Activated CD4-positive, alpha-beta memory T cell treated with anti-CD3 and anti-CD28 coated beads for 36 hours (primary cell): ENCODE data around the gene NPHP4. TPM values are rescaled to one million over a fixed set of nuclear protein-coding genes. Genes with fewer than 3 reads are reported as not detected.
"Not testable (repeated sequence)": the region's sequence is repeated elsewhere in the genome, so short reads cannot be mapped to it uniquely, and the experiment has no call there.

ENCODE experiments used
- CTCF ChIA-PET: fragments of 350-600 bp; sonication (Branson Sonifier 250); formaldehyde crosslinking; loops from one replicate; lab custom pipeline; 2021; ENCODE audit warnings: antibody characterized with exemption, inconsistent platforms; lab: Charles Lee
- POLR2A ChIA-PET: fragments of 350-600 bp; sonication (Branson Sonifier 250); formaldehyde crosslinking; loops from one replicate; lab custom pipeline; 2021; ENCODE audit warnings: antibody characterized with exemption; lab: Charles Lee
- DNase-seq: peaks from one replicate; pipeline ENCODE4 v3.0.0-alpha.2; 2020
- H3K27ac Mint-ChIP-seq: one replicate; pipeline ENCODE4 v1.8.0; 2021; ENCODE audit warnings: mixed read lengths
- H3K27me3 Mint-ChIP-seq: one replicate; pipeline ENCODE4 v1.8.0; 2021; ENCODE audit warnings: mixed read lengths
- H3K36me3 Mint-ChIP-seq: one replicate; pipeline ENCODE4 v1.8.0; 2021; ENCODE audit warnings: mixed read lengths
- H3K4me1 Mint-ChIP-seq: one replicate; pipeline ENCODE4 v1.8.0; 2021; ENCODE audit warnings: low read depth, mixed read lengths
- H3K4me3 Mint-ChIP-seq: one replicate; pipeline ENCODE4 v1.8.0; 2021; ENCODE audit warnings: mild to moderate bottlenecking, mixed read lengths
- H3K9me3 Mint-ChIP-seq: one replicate; pipeline ENCODE4 v1.8.0; 2021; ENCODE audit warnings: mixed read lengths
- intact Hi-C: fragments of 100-400 bp; cut with micrococcal nuclease; formaldehyde crosslinking; loops from one replicate; pipeline ENCODE4 v1.15.1; 2023
- total RNA-seq, 2 experiments: library from RNA; stranded (reverse); gene quantifications; one replicate each; pipeline ENCODE4 v1.2.3, GENCODE V29; 2021

Gene NPHP4
- total RNA-seq, 2 experiments from 2014 or later = 14.0 to 14.6 TPM

DNA sequence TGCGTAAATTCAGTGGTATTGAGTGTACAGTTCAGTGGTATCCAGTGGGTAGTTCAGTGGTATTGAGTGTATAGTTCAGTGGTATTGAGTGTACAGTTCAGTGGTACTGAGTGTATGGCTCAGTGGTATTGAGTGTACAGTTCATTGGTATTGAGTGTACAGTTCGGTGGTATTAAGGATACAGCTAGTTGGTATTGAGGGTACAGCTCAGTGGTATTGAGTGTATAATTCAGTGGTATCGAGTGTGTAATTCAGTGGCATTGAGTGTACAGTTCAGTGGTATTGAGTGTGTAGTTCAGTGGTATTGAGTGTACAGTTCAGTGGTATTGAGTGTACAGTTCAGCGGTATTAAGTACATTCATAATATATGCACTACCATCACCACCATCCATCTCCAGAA lies 30.0 kb upstream of the NPHP4 start:
- intact Hi-C loops = loop anchor here (10.0 kb wide), 1 partner anchor 763 kb away; the partner anchor contains the start of gene CAMTA1
- Mint-ChIP-seq H3K9me3 (no peaks in the 10 kb centered on the region), H3K27ac (no peak overlapping the region), H3K27me3 (no peaks in the 10 kb centered on the region), H3K4me3 (no peak overlapping the region), H3K4me1 (peaks cover 8% of the 10 kb centered on the region), H3K36me3 (peaks cover 2% of the 10 kb centered on the region)
- POLR2A ChIA-PET = no interaction called here
- DNase-seq = no peak
- CTCF ChIA-PET = no interaction called here

DNA sequence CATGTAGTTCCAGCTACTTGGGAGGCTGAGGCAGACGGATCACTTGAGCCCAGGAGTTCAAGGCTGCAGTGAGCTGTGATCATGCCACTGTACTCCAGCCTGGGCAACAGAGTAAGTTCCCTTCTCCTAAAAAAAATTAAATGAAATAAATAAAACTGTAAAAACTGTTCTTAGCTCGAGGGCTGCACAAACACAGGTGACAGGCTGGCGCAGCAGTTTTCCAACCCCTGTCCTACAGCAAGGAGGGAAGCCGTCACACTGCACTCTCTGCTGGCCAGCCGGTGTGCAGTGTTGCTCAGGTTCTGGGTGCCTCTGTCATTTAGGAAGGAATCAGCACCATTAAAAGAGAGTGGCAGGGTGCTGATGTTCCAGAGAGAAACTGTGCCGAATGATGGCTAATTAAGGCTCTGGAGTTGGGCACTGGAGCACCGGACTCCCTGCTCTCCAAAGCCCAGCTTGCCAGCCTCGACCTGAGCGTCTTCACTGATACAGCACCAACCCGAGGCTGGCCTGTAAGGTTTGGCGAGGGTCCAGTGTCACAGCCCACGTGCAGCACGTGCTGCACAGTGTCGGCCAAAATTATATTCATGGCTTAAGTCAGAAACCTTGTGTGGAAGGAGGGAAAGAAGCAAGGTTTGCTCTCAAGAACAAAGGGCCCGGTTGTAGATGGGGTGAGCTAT lies 27.1 kb upstream of the NPHP4 start:
- CTCF ChIA-PET = interaction anchor here (0.8 kb wide), 1 partner anchor 22 kb away, joined by 3 read pairs; no protein-coding TSS in a partner anchor
- POLR2A ChIA-PET = no interaction called here
- peaks cover 2% of the 10 kb centered on the region for H3K36me3 Mint-ChIP-seq
- no peaks in the 10 kb centered on the region for H3K4me1 Mint-ChIP-seq
- H3K9me3 Mint-ChIP-seq = no peaks in the 10 kb centered on the region
- DNase-seq = no peak
- no peaks in the 10 kb centered on the region for H3K27me3 Mint-ChIP-seq
- H3K4me3 Mint-ChIP-seq = no peak overlapping the region
- H3K27ac Mint-ChIP-seq = no peak overlapping the region
- intact Hi-C loops = no loop called here

DNA sequence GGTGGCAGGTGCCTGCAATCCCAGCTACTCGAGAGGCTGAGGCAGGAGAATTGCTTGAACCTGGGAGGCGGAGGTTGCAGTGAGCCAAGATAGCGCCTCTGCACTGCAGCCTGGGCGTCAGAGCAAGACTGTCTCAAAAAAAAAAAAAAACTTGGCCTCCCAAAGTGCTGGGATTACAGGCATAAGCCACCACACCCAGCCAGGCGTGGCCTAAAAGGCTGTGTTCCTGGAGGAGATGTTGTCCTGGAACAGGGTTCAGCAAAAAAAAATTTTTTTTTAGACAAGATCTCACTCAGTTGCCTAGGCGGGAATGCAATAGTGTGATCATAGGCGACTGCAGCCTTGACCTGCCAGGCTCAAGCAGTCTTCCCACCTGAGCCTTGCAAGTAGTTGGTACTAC lies 25.4 kb upstream of the NPHP4 start:
- H3K36me3 Mint-ChIP-seq, intact Hi-C loops, CTCF ChIA-PET, H3K4me1 Mint-ChIP-seq, H3K27ac Mint-ChIP-seq, H3K9me3 Mint-ChIP-seq, H3K4me3 Mint-ChIP-seq, DNase-seq, POLR2A ChIA-PET, H3K27me3 Mint-ChIP-seq: not testable (repeated sequence)

DNA sequence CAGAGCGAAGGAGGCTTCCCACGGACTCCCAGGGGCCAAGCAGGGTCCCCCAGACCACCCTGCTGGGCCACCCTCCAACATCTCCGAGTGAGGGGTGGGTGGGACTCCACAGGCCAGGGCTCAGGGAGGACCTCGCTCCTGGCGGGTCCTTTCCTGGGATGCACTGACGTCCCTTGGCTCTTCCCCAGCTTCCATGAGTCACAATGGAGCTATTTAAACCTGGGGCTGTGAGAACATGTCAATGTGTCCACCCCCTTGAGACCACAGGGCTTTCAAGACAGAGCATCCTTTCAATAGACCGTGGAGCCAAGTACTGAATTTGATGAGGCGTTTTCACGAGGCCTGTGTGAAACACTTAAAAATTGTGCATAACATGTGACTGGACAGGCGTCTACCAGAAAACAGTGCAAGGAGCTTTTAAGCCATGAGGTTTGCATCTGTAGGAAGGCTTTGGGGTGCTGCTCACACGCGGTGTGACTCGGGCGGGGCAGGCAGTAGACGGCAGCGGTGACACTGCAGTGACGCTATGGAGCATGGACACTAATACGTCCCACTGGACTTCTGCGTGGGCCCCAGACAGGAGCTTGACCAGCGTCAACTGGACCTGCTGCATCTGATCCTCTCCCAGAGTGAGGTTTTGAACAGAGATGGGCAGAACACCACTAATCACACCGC lies 24.1 kb upstream of the NPHP4 start:
- no peak for DNase-seq
- ChIA-PET CTCF (no interaction called here), POLR2A (interaction anchor here (1.6 kb wide), 1 partner anchor 10 kb away, joined by 5 read pairs; no protein-coding TSS in a partner anchor)
- Mint-ChIP-seq H3K4me3 (no peak overlapping the region), H3K36me3 (peaks cover 2% of the 10 kb centered on the region), H3K9me3 (no peaks in the 10 kb centered on the region), H3K27me3 (no peaks in the 10 kb centered on the region), H3K4me1 (no peaks in the 10 kb centered on the region), H3K27ac (no peak overlapping the region)
- intact Hi-C loops = no loop called here

DNA sequence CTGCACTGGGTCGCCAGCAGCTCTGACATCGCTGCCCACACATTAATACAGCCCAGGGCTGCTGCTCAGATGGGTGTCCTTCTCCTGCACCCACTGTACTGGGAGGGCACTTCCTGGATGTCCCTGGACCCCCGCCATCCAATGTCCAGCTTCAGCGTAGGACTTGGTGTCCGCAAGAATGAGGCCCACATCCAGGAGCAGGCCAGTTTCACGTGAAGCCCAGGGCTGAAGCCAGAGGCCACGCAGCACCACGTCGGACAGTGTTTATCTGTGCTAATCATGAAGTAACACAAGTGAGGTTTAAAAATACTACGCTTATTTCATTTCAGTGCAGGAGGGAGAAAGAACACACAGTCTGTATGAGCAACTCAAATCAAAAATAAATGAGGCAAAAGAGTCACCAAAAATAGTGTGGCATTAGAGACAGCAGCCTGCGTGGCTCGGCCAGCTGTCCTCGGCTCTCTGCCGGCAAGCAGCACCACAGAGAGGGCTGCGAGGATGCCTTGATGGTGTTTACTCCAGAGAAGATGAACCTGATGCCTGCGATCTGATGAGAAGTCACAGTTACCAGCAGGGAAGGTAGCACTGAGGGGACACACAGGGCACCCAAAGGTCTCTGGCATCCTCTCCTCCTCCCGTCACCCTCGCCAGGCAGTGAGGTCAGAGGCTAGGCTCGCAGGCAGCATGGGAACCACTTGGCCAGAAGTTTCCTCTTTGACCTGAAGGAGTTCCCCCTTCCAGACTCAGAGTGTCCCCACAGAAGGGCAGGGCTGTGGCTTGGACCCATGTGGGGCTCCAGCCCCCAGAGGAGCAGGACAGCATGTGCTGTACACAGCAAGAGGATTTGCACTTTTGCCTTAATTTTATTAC lies 22.1 kb upstream of the NPHP4 start:
- Mint-ChIP-seq H3K4me3 (no peak overlapping the region), H3K36me3 (no peaks in the 10 kb centered on the region), H3K9me3 (no peaks in the 10 kb centered on the region), H3K27ac (no peak overlapping the region), H3K4me1 (peaks cover 3% of the 10 kb centered on the region), H3K27me3 (no peaks in the 10 kb centered on the region)
- DNase-seq = no peak
- intact Hi-C loops = no loop called here
- ChIA-PET CTCF (no interaction called here), POLR2A (no interaction called here)

DNA sequence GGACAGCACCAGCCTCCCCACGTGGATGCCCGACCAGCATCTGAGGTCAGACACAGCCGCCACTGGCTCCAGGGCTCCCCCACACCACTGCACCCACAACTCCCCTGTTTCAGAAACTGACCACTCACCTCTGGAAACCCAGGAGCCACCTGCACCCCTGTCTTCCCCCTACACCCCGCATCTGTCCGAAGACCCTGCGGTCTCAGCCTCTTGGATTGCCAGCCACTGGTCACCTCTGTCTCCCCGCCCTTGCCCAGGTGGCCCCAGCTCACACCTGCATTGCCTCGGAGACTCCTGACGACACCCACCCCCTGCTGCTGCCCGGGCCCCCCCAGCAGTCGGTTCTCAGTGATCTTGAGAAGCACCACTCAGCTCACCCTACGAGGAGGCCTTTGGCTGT lies 21.3 kb upstream of the NPHP4 start:
- ChIA-PET POLR2A (no interaction called here), CTCF (no interaction called here)
- no peak for DNase-seq
- Mint-ChIP-seq H3K27me3 (no peaks in the 10 kb centered on the region), H3K9me3 (no peaks in the 10 kb centered on the region), H3K36me3 (no peaks in the 10 kb centered on the region), H3K4me3 (no peak overlapping the region), H3K27ac (no peak overlapping the region), H3K4me1 (peaks cover 3% of the 10 kb centered on the region)
- intact Hi-C loops = no loop called here

DNA sequence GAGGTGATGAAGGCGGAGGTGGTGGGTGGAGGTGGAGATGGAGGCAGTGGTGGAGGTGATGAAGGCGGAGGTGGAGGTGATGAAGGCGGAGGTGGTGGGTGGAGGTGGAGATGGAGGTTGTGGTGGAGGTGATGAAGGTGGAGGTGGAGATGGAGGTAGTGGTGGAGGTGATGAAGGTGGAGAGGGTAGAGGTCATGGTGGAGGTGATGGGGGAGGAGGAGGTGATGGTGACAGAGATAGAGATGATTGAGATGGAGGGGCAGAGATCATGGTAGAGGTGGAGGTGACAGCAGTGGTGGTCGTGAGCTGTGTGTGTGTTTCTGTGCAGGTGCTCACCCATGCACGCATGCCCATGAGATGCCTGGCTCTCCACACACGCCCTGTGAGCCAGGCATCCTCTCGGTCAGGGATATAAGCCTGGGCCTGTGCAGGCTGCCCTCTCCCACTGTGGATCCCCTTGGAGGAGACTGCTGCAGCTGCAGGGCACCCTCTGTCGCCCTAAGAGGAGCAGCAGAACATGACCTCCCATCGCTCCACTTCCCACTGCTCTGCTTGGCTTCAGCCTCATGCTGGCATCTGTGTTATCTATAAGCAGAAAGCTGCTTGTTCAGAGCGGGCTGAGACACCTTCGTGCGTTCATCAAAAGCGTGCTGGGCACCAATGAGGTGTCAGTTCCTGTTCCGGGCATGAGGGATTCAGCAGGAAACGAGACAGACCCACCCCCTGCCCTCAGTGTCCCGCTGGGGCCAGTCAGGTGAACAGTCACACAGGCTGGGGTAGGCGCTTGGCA lies 20.5 kb upstream of the NPHP4 start:
- no peaks in the 10 kb centered on the region for H3K9me3 Mint-ChIP-seq
- POLR2A ChIA-PET = no interaction called here
- no peaks in the 10 kb centered on the region for H3K27me3 Mint-ChIP-seq
- H3K4me1 Mint-ChIP-seq = peaks cover 3% of the 10 kb centered on the region
- no peaks in the 10 kb centered on the region for H3K36me3 Mint-ChIP-seq
- CTCF ChIA-PET = no interaction called here
- DNase-seq = no peak
- no peak overlapping the region for H3K4me3 Mint-ChIP-seq
- H3K27ac Mint-ChIP-seq = no peak overlapping the region
- intact Hi-C loops = no loop called here

DNA sequence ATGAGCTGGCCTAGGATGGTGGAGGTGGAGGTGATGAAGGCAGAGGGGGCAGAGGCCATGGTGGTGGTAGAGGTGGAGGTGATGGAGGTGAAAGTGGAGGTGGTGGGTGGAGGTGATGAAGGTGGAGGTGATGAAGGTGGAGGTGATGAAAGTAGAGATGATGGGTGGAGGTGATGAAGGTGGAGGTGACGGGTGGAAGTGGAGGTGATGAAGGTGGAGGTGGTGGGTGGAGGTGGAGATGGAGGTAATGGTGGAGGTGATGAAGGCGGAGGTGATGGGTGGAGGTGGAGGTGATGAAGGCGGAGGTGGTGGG lies 19.7 kb upstream of the NPHP4 start:
- Mint-ChIP-seq H3K27me3 (no peaks in the 10 kb centered on the region), H3K4me1 (peaks cover 5% of the 10 kb centered on the region), H3K4me3 (no peak overlapping the region), H3K9me3 (no peaks in the 10 kb centered on the region), H3K36me3 (no peaks in the 10 kb centered on the region), H3K27ac (no peak overlapping the region)
- POLR2A ChIA-PET = no interaction called here
- DNase-seq = no peak
- CTCF ChIA-PET = no interaction called here
- intact Hi-C loops = no loop called here

DNA sequence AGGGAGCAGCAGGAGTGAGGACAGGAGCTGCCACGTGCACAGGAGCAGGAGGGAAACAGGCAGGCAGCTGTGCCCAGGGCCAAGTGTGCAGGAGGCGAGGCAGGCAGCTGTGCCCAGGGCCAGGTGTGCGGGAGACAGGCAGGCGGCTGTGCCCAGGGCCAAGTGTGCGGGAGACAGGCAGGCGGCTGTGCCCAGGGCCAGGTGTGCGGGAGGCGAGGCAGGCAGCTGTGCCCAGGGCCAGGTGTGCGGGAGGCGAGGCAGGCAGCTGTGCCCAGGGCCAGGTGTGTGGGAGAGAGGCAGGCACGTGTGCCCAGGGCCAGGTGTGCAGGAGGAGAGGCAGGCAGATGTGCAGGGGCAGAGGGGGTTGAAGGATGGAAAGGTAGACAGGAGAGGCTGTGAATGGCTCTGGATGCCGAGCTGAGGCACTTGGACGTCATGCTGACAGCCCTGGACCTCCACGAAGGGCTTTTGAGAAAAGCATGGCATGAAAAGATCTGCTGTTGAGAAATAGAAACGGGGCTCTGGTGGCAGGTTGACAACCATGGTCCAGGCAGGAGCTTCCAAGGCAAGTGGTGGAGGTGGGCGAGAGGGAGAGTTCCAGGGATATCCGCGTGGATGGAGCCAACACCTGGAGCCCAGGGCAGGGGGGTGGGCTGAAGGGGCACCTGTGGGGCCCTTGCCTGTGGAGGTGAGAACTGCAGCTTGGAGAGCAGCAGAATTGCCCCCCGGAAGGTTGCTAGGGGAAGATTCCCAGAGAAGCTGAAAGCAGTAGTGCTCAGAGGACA lies 19.1 kb upstream of the NPHP4 start:
- Mint-ChIP-seq H3K9me3 (no peaks in the 10 kb centered on the region), H3K36me3 (no peaks in the 10 kb centered on the region), H3K27me3 (no peaks in the 10 kb centered on the region), H3K4me1 (peaks cover 8% of the 10 kb centered on the region), H3K4me3 (no peak overlapping the region), H3K27ac (no peak overlapping the region)
- CTCF ChIA-PET = no interaction called here
- intact Hi-C loops = no loop called here
- no peak for DNase-seq
- POLR2A ChIA-PET = no interaction called here

DNA sequence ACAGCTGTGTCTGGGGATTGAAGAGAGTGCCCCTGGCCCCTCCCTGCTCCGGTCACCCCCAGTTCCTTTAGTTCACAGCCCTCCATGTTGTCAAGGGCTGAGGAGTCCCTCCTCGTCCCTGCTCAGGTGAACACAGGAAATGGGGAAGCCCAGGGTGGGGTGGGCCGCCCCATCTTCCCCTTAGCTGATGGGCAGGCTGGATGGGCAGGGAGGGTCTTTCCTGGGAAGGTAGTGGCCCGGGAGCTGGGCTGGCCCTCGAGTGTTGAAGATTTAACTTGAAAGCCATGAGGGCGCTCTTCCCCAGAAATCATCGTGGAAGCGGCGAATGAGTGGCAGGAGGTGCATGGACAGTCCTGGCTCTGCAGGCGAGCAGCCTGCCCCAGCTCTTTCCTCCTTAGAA lies 18.3 kb upstream of the NPHP4 start:
- Mint-ChIP-seq H3K4me3 (no peak overlapping the region), H3K9me3 (no peaks in the 10 kb centered on the region), H3K27me3 (no peaks in the 10 kb centered on the region), H3K4me1 (peaks cover 8% of the 10 kb centered on the region), H3K36me3 (no peaks in the 10 kb centered on the region), H3K27ac (no peak overlapping the region)
- POLR2A ChIA-PET = interaction anchor here (0.7 kb wide), 1 partner anchor 28 kb away, joined by 3 read pairs; no protein-coding TSS in a partner anchor
- intact Hi-C loops = no loop called here
- DNase-seq = no peak
- CTCF ChIA-PET = no interaction called here
